H7 (cell line): ENCODE data around the gene MAVS. TPM values are rescaled to one million over a fixed set of nuclear protein-coding genes. Genes with fewer than 3 reads are reported as not detected.
"Not testable (repeated sequence)": the region's sequence is repeated elsewhere in the genome, so short reads cannot be mapped to it uniquely, and the experiment has no call there.

Experiments
- DNase-seq: peaks from one replicate; pipeline ENCODE4 v3.0.0; 2012
- H3K27me3 ChIP-seq: 2 replicates; pipeline ENCODE4 v1.6.0; 2011; ENCODE audit warnings: mild to moderate bottlenecking, low read length; ENCODE audit not compliant: control insufficient read depth, insufficient read depth
- H3K36me3 ChIP-seq: replicated peaks from 2 replicates; pipeline ENCODE4 v1.5.1; 2011; ENCODE audit warnings: low read length; ENCODE audit not compliant: control insufficient read depth, insufficient read depth
- H3K4me3 ChIP-seq: 2 replicates; pipeline ENCODE4 v1.5.1; 2011; ENCODE audit warnings: low read depth, mild to moderate bottlenecking, control low read depth, low read length, moderate library complexity; ENCODE audit not compliant: insufficient read depth
- total RNA-seq: library from RNA; depleted of rRNA; stranded (reverse); fragments of >200 nt; shearing (Covaris generic); gene quantifications from 2 replicates; pipeline ENCODE4 v1.2.3, GENCODE V29; 2014

MAVS gene
- total RNA-seq, 1 experiment from 2014 or later = 10.6 TPM

DNA sequence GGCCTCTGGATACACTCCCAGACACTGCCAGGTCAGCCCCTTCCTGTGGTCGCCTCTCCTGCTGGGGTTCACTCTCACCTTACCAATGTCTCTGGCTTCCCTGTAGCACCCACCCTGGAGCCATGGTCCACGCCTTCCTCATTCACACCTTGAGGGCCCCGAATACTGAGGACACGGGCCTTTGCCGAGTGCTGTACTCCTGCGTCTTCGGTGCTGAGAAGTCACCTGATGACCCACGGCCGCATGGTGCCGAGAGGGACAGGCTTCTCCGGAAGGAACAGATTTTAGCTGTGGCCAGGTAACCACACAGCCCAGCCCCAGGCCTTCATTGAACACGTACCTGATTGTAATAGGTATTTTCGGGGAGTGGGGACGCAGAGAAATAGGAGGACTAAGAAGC, 24.6 kb upstream of the MAVS start:
- Histone ChIP-seq H3K4me3 (no peak overlapping the region), H3K36me3 (no peaks in the 10 kb centered on the region; the same call in 1 of the 2 replicates), H3K27me3 (no peaks in the 10 kb centered on the region)
- DNase-seq = peak; percentile 6

DNA sequence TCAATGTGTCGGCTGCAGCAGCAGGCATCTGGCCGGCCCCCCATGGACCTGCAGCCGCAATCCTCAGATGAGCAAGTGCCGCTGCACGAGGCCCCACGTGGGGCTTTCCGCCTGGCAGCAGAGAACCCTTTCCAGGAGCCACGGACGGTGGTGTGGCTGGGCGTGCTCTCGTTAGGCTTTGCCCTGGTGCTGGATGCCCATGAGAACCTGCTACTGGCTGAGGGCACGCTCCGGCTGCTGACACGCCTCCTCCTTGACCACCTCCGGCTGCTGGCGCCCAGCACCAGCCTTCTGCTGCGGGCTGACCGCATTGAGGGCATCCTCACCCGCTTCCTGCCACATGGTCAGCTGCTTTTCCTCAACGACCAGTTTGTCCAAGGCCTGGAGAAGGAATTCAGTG, 22.8 kb upstream of the MAVS start:
- DNase-seq = peak; percentile 19
- no peak overlapping the region for H3K4me3 ChIP-seq
- H3K36me3 ChIP-seq = no peaks in the 10 kb centered on the region; the same call in 1 of the 2 replicates
- H3K27me3 ChIP-seq = no peaks in the 10 kb centered on the region

DNA sequence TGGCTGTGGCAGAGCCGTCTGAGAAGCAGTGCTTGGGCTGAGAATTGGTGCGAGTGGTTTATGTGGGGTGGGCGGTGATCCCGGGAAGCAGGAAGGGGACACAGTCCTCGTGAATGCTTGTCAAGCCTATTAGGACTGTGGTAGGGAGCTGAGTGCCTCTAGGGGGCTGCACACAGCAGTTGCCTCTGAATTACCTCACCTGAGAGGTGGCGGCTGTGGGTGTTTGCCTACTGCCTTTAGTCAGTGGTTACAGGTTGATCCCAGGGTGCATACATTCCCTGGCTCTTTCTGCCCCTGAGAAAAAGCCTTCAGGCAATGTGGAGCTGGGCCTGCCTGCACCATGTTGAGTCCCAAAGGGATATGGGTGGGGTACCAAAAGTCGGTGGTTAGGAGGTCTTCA, 21.1 kb upstream of the MAVS start:
- H3K27me3 ChIP-seq = no peaks in the 10 kb centered on the region
- H3K4me3 ChIP-seq = no peak overlapping the region
- H3K36me3 ChIP-seq = no peaks in the 10 kb centered on the region; the same call in 1 of the 2 replicates
- peak; percentile 66 for DNase-seq

DNA sequence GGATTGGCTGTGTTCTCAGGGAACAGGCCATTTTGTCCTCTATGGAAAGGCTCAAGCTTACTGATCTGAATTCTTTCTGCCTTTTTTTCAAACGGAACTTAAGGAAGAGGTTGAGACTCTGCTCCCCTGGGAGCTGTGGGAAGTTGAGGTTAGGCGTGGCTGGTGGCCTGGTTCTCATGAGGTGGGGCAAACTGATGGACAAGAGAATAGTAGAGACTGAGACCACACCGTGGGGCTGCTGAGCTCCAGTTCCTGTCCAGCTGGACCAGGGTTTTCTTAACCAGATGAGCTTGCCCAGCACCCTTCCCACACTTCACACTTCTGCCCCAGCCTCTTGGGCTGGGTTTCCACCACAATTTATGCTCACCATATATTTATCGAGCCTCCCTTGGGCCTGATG, 20.2 kb upstream of the MAVS start:
- DNase-seq = no peak
- H3K27me3 ChIP-seq = no peaks in the 10 kb centered on the region
- no peak overlapping the region for H3K4me3 ChIP-seq
- no peaks in the 10 kb centered on the region; the same call in 1 of the 2 replicates for H3K36me3 ChIP-seq

DNA sequence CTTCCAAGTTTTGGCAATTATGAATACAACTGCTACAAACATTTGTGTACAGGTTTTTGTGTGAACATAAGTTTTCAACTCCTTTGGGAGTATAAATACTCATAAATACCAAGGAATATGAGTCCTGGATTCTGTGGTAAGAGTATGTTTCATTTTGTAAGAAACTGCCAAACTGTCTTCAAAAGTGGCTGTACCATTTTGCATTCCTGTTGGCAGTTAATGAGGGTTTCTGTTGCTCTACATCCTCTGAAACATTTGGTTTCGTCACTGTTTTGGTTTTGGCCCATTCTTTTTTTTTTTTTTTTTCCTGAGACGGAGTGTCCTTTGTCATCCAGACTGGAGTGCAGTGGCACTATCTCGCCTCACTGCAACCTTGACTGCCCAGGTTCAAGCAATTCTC, 17.8 kb upstream of the MAVS start:
- H3K27me3 ChIP-seq = no peaks in the 10 kb centered on the region
- DNase-seq = no peak
- no peak overlapping the region for H3K4me3 ChIP-seq
- no peaks in the 10 kb centered on the region for H3K36me3 ChIP-seq

DNA sequence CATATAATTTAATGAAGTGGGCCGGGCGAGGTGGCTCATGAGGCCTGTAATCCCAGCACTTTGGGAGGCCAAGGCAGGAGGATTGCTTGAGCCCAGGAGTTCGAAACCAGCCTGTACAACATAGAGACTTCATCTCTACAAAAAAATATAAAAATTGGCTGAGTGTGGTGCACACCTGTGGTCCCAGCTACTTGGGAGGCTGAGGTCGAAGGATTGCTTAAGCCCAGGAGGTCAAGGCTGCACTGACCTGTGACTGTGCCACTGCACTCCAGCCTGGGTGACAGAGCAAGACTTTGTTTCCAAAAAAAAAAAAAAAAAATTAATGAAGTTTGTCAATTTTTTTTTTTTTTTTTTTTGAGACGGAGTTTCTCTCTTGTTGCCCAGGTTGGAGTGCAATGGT, 16.7 kb upstream of the MAVS start:
- DNase-seq, H3K36me3 ChIP-seq, H3K27me3 ChIP-seq, H3K4me3 ChIP-seq: not testable (repeated sequence)

DNA sequence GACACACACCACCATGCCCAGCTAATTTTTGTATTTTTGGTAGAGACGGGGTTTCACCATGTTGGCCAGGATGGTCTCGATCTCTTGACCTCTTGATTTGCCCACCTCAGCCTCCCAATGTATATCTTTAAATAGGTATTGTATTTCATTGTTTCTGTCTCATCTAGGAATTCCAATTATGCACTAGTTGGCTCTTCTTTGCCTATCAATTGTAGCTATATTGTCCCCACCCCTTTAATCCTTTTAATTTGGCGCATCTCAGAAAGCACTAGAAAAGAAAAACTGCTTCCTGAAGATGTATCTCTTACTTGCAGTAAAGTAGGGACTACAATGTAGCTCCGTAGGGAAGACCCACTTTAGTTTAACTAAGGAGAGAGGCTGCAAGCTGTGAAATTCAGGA, 10.5 kb upstream of the MAVS start:
- no peak for DNase-seq
- Histone ChIP-seq H3K27me3 (no peaks in the 10 kb centered on the region), H3K36me3 (no peaks in the 10 kb centered on the region)

DNA sequence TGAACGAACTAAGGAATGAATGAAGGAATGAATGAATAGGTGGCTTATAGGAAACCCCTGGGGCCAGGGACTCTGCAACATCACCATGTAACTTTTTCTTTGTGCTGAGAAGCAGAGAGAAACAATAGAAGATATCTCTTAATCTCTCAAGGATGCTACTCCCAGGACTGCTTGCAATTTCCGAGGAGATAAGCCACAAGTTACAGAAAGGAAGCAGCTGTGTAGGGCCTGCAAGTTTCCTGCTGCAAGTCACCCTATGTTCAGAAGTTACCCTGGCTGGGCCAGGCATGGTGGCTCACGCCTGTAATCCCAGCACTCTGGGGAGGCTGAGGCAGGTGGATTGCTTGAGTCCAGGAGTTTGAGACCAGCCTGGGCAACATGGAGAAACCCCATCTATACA, 7.3 kb upstream of the MAVS start:
- Histone ChIP-seq H3K27me3 (no peaks in the 10 kb centered on the region), H3K36me3 (no peaks in the 10 kb centered on the region)
- no peak for DNase-seq

More for the DNA sequence above, 10.5 kb upstream of the MAVS start:
- H3K4me3 ChIP-seq = no peak overlapping the region

DNA sequence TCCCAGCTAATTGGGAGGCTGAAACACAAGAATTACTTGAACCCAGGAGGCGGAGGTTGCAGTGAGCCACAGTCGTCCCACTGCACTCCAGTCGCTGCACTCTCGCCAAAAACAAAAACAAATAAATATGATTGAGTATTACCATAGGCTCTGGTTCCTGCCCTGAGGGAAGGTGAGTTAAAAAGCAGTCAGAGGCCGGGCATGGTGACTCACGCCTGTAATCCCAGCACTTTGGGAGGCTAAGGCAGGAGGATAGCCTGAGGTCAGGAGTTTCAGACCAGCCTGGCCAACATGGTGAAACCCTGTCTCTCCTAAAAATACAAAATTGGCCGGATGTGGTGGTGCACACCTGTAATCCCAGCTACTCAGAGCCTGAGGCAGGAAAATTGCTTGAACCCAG, 6.4 kb upstream of the MAVS start:
- not testable (repeated sequence) for DNase-seq, H3K36me3 ChIP-seq, H3K4me3 ChIP-seq, H3K27me3 ChIP-seq

More for the DNA sequence above, 7.3 kb upstream of the MAVS start:
- H3K4me3 ChIP-seq = no peak overlapping the region

DNA sequence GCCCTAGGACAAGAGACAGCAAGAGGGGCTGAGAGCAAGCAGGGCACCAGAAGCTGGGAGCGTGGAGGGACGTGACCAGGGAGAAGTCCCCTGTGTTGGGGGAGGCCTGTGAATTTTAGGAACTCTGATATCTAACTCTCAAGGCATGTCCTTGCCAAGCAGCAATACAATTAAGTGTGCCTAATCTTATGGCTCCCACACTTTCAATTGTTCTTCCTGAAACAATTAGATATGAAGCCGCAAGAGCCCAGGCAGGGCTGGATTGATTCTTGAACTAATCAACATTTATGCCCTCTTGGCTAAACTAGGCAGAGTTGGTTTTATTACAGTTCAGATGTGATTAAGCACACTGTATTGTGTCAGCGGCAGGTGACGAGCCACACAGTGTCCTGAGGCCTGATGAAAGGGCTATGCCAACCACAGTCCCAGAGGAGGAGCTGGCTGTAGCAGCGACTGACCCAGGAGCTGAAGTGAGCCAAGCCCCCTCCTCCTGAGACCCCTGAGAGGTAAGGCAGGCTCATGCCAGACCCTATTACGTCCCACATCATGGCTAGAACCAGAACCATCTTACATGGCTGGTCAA, 4.2 kb upstream of the MAVS start:
- peak; percentile 32 for DNase-seq

DNA sequence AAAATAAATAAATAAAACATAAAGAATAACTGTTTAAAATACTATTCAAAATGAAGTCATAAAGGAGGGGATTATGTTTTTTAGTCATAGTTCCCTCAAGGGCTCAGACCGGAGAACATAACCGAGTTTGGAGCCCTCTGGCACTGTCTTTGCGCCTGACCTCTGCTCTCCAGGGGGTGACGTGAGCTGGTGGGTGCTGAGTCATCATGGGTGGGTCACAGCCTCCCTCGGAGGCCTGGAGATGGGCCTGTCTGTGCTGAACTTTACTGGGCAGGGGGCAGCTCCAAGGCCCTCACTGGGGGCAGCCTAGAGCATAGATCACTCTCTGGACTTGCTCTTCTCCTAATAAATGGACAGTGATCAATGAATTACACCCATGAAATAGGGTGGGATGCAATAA, 3.1 kb upstream of the MAVS start:
- H3K36me3 ChIP-seq = no peaks in the 10 kb centered on the region
- peak; percentile 24 for DNase-seq
- no peaks in the 10 kb centered on the region for H3K27me3 ChIP-seq
- no peak overlapping the region for H3K4me3 ChIP-seq

More for the DNA sequence above, 4.2 kb upstream of the MAVS start:
- no peaks in the 10 kb centered on the region for H3K27me3 ChIP-seq
- H3K36me3 ChIP-seq = no peaks in the 10 kb centered on the region
- H3K4me3 ChIP-seq = no peak overlapping the region

DNA sequence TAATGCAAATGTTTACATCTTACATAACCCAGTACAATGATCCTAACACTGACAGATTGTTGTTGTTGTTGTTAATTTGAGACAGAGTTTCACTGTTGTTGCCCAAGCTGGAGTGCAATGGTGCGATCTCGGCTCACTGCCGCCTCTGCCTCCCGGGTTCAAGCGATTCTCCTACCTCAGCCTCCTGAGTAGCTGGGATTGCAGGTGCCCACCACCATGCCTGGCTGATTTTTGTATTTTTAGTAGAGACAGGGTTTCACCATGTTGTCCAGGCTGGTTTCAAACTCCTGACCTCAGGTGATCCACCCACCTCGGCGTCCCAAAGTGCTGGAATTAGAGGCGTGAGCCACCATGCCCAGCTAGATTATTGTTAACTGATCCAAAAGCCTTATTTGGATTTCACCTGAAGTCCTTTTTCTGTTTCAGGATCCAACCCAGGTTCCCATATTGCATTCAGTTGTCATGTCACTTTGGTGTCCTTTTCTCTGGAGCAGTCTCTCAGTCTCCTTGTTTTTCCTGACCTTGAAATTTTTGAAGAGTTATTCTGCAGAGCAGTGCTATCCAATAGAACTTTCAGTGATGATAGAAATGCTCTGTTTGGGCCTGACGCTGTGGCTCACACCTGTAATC, 2.5 kb upstream of the MAVS start:
- not testable (repeated sequence) for DNase-seq, H3K36me3 ChIP-seq, H3K27me3 ChIP-seq, H3K4me3 ChIP-seq

DNA sequence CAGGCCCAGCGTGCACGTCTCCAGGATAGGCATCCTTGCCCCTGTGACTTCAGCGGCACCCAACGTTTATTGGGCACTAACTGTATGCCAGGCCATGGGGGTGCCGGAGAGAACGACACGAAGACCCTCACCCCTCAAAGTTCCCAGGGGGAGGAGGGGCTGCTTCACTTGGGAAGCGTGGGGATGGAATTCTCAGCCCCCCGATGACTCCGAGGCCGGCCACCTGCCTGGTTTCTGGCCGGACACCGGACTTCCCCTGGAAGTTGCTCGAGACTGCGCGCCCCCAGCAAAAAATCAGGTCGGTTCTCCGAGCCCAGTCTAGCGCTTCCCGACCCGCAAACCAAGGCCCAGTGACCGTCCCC, 275 bp upstream of the MAVS start:
- H3K27me3 ChIP-seq = no peaks in the 10 kb centered on the region
- H3K4me3 ChIP-seq = peak overlapping the region; percentile 89
- H3K36me3 ChIP-seq = no peaks in the 10 kb centered on the region
- no peak for DNase-seq

DNA sequence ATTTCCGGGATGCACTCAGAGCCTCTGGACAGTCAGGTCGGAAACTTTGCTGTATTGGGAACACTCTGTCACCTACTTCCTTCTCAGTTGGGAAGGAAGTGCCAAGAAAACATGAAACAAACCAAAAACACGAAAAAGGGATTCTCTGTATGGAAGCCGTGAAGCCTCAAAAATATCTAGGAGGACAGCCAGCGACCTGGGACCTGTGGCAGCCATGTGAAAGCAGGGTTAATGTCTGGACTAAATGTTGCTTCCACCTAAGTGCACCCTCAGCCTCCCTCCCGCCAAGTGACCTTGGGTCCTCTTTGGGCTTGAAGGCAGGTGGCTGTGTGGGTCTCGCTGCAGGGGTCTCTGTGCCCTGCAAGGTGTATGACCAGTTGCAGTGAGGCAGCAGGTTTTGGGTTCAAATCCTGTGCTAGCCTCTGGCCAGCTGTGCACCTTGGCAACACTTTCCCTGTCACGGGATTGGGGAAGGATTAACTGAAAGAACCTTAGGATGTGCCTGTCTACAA, 851 bp downstream of the MAVS start:
- DNase-seq = no peak
- Histone ChIP-seq H3K36me3 (no peaks in the 10 kb centered on the region), H3K27me3 (no peaks in the 10 kb centered on the region), H3K4me3 (peak overlapping the region; percentile 89)

DNA sequence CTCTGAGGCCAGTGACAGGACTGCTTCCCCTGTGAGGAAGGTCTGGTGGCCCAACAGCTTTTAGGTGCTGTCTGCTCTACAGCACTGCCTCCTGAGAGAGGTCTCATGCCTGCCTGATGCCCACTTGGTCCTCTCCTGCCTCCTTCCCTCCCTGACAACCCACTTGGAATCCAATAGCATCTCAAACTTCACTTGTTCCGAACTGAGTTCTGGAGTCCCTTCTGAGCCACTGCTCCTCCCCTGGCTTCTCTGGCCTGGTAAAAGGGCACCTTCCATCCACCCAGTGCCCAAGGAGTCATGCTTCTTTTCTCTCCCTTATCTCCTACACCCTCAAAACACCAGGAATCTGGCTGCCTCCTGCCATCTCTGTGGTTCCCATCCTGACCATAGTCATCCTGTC, 1.9 kb downstream of the MAVS start:
- H3K36me3 ChIP-seq = no peaks in the 10 kb centered on the region

More for the DNA sequence above, 1.9 kb downstream of the MAVS start:
- H3K27me3 ChIP-seq = no peaks in the 10 kb centered on the region
- no peak for DNase-seq
- no peak overlapping the region for H3K4me3 ChIP-seq
